Kidney capillary endothelial cell (primary cell): ENCODE measurements around the gene SH3BP2.
A peak's percentile ranks its signal among the peaks of the same experiment; 100 is the strongest.

Experiments used
- DNase-seq: peaks from one replicate; pipeline ENCODE4 v3.0.0-alpha.2; 2018; ENCODE audit warnings: low spot score

The SH3BP2 gene

GRCh38 chr4:2790583-2791517 is 2.0 kb upstream of the SH3BP2 start:
- DNase-seq, result no peak

- no peak for DNase-seq
These were observed 1.1 kb upstream of the SH3BP2 start for GRCh38 chr4:2791518-2792395.

- no peak for DNase-seq
These were observed 532 bp upstream of the SH3BP2 start for GRCh38 chr4:2792396-2792710.

DNA sequence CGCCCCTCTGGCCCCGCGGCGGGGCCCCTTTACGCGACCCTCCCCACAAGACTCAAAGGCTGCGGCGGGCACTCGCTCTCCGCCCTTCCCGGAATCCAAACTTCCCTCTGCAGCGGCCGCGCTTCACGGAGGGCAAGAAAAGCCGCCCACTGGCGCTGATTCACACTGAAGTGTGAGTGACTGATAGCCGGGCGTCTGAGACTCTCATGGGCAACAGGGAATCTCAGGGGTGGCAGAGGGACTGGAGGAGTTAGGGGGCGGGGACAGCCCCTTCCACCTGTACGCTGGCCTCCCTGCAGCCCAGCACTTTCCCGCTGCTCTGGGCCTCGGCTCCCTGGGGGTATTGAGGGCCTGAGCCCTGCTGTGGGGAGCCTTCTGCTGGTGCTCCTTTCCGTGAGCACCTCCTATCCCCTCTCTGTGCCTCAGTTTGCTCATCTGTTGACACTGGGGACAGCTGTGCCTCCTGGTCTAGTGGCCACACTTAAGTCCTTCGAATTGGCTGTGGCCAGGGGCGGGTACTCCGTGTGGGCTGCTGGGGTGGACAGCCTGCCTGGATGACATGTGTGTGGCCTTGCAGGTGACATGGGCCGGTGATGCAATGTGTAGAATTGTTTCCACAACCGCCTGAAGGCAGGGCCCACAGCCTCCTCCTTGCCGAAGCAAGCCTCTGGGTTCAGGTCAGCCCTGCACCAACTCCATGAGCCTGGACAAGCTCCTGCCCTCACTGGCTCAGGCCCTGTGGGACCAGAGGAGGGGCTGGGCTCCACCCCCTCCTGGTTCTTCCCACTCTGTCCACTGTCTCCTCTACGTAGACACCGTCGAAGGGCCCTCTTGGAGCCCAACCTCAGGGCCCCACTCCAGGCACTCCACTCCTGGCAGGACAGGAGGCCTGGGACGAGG is 951 bp downstream of the SH3BP2 start:
- DNase-seq, result peak; percentile 51

- peak; percentile 84 for DNase-seq
These were observed 1.8 kb downstream of the SH3BP2 start for GRCh38 chr4:2794486-2795299.

DNA sequence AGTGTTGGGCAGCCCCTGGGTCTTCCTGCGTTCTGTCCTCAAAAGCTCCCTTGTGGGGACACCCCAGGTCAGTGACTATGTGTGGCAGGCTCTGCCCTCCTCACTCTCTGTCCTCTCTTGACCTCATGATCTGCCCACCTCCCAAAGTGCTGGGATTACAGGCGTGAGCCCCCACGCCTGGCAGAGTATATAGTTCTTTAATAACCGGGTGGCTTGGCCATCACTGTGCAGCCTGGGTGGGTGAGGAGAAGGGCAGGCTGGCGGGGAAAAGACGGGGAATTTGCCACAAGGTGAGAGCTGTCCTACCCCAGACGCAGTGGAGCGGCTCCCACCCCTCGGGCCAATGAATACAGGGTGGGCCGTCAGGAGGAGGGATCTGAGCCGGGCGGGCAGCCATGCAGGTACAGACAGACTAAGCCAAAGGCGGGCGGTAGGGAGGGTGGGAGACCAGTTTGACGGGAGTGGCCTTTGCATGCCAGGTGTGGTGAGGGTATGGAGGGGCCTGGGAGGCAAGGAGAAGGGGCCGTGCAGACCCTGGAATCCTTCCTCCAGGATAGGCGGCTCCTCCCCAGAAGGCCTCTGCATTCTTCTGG is 2.5 kb downstream of the SH3BP2 start:
- DNase-seq, result no peak

GRCh38 chr4:2795893-2796848 is 3.3 kb downstream of the SH3BP2 start:
- no peak for DNase-seq

- no peak for DNase-seq
These were observed 4.1 kb downstream of the SH3BP2 start for GRCh38 chr4:2796849-2797544.

GRCh38 chr4:2797545-2798305 is 4.8 kb downstream of the SH3BP2 start:
- no peak for DNase-seq

DNA sequence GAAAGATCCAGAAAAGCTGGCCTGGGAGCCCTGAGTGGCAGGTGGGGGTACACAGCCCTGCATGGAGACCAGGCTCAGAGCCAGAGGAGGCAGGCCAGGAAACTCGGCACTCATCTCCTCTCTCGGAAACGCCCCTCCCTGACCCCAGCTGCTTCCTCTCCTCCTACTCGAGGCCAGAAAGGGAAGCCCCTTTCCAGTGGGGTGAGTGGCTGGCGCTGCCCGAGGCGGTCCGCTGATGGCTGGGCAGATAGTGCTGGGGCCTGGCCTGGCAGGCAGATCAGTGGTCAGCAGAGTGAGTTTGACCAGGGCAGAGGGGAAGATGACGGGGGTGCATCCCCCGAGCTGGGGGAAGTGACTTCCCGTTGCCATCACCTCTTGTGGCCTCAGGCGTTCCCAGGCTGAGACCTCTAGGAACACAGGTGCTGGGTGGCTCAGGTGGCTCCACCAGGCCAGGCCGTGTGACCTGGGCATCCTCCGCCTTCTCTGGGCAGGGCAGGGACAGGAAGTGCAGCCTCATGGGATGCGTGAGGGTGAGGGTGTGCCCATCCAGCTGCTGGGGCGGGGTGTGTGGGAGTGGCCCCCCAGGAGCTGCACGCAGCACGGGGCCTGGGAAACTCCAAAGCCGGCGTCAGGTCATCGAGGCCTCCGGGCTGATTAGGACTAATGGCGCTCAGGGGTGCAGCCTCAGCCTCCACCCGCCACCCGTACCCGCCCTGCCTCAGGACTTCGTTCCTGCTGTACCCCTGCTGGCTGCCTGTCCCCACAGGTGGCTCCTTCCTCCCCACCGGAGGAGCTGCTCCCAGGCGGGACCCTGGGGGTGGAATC is 5.7 kb downstream of the SH3BP2 start:
- peak; percentile 72 for DNase-seq

- DNase-seq, result no peak
These were observed 6.5 kb downstream of the SH3BP2 start for GRCh38 chr4:2799224-2799911.

DNA sequence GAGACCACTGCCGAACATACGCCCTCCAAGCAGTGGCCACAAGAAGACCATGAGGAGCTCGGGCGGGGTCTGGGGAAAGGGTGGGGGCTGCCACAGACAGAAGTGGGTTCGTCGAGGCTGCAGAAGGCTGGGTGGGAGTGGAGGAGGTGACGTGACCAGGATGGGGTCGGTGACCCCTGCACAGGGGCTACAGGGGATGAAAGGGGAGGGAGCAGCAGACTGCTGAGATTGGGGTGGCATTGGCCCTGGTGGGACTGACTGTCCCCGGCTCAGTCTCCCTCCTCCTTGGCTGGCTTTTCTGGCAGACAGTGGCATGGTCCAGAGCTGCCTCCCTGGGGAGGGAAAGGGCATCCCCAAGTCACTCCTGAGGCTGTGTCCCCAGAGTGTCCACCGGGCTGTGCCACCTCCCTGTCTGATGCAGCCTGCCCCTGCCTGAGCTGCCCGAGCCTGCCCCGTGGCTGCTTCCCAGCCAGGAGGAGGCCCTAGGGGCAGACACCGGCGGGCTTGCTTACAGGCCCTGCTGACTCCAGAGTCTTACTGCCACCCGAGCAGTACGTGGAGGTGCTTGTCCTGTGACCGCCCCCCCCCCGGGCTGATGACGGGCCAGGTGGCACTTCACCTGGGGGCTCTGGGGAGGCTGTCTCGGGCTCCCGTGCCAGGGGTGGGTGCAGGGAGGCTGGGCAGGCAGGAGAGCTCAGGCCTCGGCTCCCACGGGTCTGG is 7.2 kb downstream of the SH3BP2 start:
- DNase-seq, result no peak

DNA sequence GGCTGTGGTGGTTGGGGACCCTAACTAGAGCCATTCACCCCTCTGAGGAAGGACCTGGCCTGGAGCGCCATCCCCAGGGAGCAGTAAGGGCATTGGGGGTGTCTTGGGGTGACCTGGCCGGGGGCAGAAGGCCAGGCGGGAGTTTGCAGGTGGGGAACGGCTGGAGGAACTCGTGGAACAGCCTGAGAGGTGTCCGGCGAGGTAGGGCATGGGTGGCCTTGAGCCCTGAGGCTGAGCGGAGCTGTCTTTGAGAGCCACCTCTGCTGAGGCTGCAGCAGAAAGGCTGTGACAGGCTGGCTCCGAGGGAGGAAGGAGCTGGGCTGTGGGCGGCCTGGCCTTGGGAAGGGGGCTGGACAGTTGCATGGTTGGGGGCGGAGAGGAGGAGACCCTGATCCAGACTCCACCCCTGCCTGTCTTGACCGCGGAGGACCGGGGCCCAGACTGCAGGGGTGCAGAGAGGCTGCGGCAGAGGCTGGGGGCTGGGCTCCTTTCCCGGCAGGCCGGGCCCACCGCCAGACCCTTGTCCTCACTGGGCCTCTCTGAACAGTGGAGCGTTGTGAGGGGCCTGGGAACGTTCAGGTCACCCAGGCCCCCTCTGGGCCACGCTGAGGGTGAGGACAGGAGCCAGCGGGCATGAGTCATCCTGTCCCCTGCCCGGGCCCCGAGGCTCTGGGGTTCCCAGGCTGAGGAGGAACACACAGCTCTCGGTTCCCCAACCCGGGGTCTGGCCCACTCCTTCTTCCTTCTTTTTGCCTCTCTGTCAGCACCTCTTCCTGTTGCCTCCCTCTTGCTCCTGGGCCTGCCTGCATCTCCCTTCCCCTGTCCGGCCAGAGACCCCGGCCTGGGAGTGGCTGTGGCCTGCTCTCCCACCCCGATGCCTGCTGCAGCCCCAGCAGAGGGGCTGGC is 8.1 kb downstream of the SH3BP2 start:
- DNase-seq, result no peak

DNA sequence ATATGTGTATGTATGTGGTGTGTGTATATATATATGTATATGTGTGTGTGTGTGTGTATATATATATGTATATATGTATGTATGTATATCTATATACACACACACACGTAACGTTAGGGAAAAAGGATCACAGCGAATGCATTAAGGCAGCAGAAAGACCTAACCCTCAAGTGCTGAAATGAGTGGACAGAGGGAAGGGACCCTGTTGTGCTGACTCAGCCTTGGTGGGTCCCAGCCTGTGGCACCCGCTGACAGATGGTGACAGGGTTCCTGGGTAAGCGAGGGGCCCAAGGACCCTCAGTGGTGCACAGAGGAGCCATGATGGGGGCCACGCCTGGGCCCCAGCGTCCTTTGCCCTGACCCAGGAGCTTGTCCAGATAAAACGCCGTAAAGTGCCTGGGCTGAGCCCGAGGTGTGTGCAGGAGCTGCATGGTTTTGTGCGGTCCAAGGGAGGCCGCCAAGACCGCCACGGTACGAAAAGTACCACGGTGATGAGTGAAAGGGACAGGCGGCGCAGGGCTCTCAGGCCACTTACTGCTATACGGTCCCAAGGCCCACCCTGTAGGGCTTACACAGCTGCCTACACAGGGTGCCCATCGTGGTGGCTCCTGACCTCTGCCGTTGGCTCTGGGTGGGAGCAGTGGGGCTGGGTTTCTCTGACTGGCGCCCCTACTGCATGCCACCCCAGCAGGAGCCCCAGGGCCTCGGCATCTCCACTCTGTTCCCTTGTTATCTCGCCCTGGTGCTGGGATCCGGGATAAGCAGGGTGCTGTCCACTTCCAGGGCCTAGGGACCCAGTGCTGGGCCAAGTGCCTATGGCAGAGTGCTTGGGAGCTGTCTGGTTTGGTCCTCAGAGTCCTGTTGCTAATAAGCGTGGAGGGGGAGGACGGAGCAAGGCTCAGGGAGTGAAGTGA is 10.0 kb downstream of the SH3BP2 start:
- no peak for DNase-seq
